H9 (cell line): Measurements from ENCODE around the gene VASP. TPM values are rescaled to one million over a fixed set of nuclear protein-coding genes. Genes with fewer than 3 reads are reported as not detected.

Experiments
- DNase-seq: peaks from one replicate; pipeline ENCODE4 v3.0.0-alpha.2; 2017
- H2AFZ ChIP-seq: one replicate; pipeline ENCODE4 v1.6.1; 2013; ENCODE audit warnings: mild to moderate bottlenecking, low read length, control low read depth, moderate library complexity
- H2AK5ac ChIP-seq: 2 replicates; pipeline ENCODE4 v1.6.1; 2013; ENCODE audit warnings: low read length, control low read depth, mixed read lengths; ENCODE audit not compliant: insufficient read length
- H2BK120ac ChIP-seq: one replicate; pipeline ENCODE4 v1.6.1; 2013; ENCODE audit warnings: low read depth, mild to moderate bottlenecking, low read length, control low read depth, inconsistent platforms; ENCODE audit not compliant: poor library complexity, severe bottlenecking
- H2BK12ac ChIP-seq: 2 replicates; pipeline ENCODE4 v1.6.1; 2013; ENCODE audit warnings: low read length, control low read depth, mixed read lengths, low read depth; ENCODE audit not compliant: insufficient read length
- H2BK15ac ChIP-seq: 2 replicates; pipeline ENCODE4 v1.6.1; 2013; ENCODE audit warnings: low read depth, low read length, control low read depth
- H2BK20ac ChIP-seq: one replicate; pipeline ENCODE4 v1.6.1; 2013; ENCODE audit warnings: low read depth, mild to moderate bottlenecking, low read length, control low read depth, inconsistent platforms; ENCODE audit not compliant: poor library complexity, severe bottlenecking
- H2BK5ac ChIP-seq: 2 replicates; pipeline ENCODE4 v1.6.1; 2013; ENCODE audit warnings: low read length, control low read depth, mixed read lengths; ENCODE audit not compliant: insufficient read length
- H3K14ac ChIP-seq: 2 replicates; pipeline ENCODE4 v1.6.1; 2013; ENCODE audit warnings: low read length, control low read depth; ENCODE audit not compliant: insufficient read depth
- H3K18ac ChIP-seq: 2 replicates; pipeline ENCODE4 v1.6.1; 2013; ENCODE audit warnings: low read depth, mild to moderate bottlenecking, mixed read lengths, low read length, control low read depth; ENCODE audit not compliant: insufficient read length
- H3K23ac ChIP-seq: 2 replicates; pipeline ENCODE4 v1.6.1; 2013; ENCODE audit warnings: low read length, control low read depth, mixed read lengths, low read depth; ENCODE audit not compliant: insufficient read length
- H3K23me2 ChIP-seq: 2 replicates; pipeline ENCODE4 v1.6.1; 2013; ENCODE audit warnings: low read depth, mild to moderate bottlenecking, mixed read lengths, low read length, control low read depth; ENCODE audit not compliant: insufficient read length, poor library complexity, severe bottlenecking
- H3K27ac ChIP-seq: 2 replicates; pipeline ENCODE4 v1.5.1; 2013; ENCODE audit warnings: low read length, control low read depth, mixed read lengths, low read depth; ENCODE audit not compliant: insufficient read length
- H3K27me3 ChIP-seq: 2 replicates; pipeline ENCODE4 v1.6.1; 2013; ENCODE audit warnings: low read length, control low read depth, inconsistent platforms; ENCODE audit not compliant: insufficient read depth
- H3K4ac ChIP-seq: 2 replicates; pipeline ENCODE4 v1.6.1; 2013; ENCODE audit warnings: low read depth, mild to moderate bottlenecking, control low read depth, inconsistent platforms, low read length, moderate library complexity
- H3K4me1 ChIP-seq: 2 replicates; pipeline ENCODE4 v1.6.1; 2013; ENCODE audit warnings: low read length, control low read depth, inconsistent platforms; ENCODE audit not compliant: insufficient read depth
- H3K4me2 ChIP-seq: 2 replicates; pipeline ENCODE4 v1.6.1; 2013; ENCODE audit warnings: low read length, control low read depth, mixed read lengths; ENCODE audit not compliant: insufficient read length, insufficient read depth
- H3K56ac ChIP-seq: 2 replicates; pipeline ENCODE4 v1.6.1; 2013; ENCODE audit warnings: low read depth, mild to moderate bottlenecking, mixed read lengths, low read length, control low read depth; ENCODE audit not compliant: insufficient read length
- H3K79me1 ChIP-seq: 2 replicates; pipeline ENCODE4 v1.6.1; 2013; ENCODE audit warnings: low read depth, mild to moderate bottlenecking, moderate library complexity, low read length, control low read depth, inconsistent platforms; ENCODE audit not compliant: insufficient read depth, poor library complexity, severe bottlenecking
- H3K79me2 ChIP-seq: 2 replicates; pipeline ENCODE4 v1.6.1; 2013; ENCODE audit warnings: low read length, control low read depth, inconsistent platforms; ENCODE audit not compliant: insufficient read depth
- H3K9ac ChIP-seq: 2 replicates; pipeline ENCODE4 v1.6.1; 2013; ENCODE audit warnings: low read length, control low read depth, mixed read lengths; ENCODE audit not compliant: insufficient read length; ENCODE audit errors: extremely low read depth
- H3K9me3 ChIP-seq: one replicate; pipeline ENCODE4 v1.6.1; 2013; ENCODE audit warnings: low read depth, low read length, inconsistent platforms; ENCODE audit not compliant: control insufficient read depth
- H3T11ph ChIP-seq: one replicate; pipeline ENCODE4 v1.6.1; 2013; ENCODE audit warnings: mild to moderate bottlenecking, low read length, control low read depth, inconsistent platforms
- H4K20me1 ChIP-seq: one replicate; pipeline ENCODE4 v1.6.1; 2013; ENCODE audit not compliant: control insufficient read depth, insufficient read length, insufficient read depth
- H4K5ac ChIP-seq: 2 replicates; pipeline ENCODE4 v1.6.1; 2013; ENCODE audit warnings: low read depth, mild to moderate bottlenecking, mixed read lengths, low read length, control low read depth; ENCODE audit not compliant: insufficient read length
- H4K8ac ChIP-seq: replicated peaks from 2 replicates; pipeline ENCODE4 v1.6.1; 2013; ENCODE audit warnings: low read length, control low read depth, mixed read lengths, low read depth; ENCODE audit not compliant: insufficient read length
- H4K91ac ChIP-seq: 2 replicates; pipeline ENCODE4 v1.6.1; 2013; ENCODE audit warnings: low read depth, mild to moderate bottlenecking, moderate library complexity, mixed read lengths, low read length, control low read depth; ENCODE audit not compliant: insufficient read length
- H3K27ac Mint-ChIP-seq, 3 experiments: 2 replicates in 2 of 3; 3 replicates in 1 of 3; pipeline ENCODE4 v1.8.0; 2020 to 2021; ENCODE audit warnings: mixed read lengths in 3 of 3, mild to moderate bottlenecking in 1 of 3, moderate library complexity in 1 of 3
- H3K27me3 Mint-ChIP-seq: 2 replicates; pipeline ENCODE4 v1.8.0; 2021; ENCODE audit warnings: low read depth, mild to moderate bottlenecking, moderate library complexity, mixed read lengths
- H3K36me3 Mint-ChIP-seq, 3 experiments: 2 replicates in 2 of 3; 3 replicates in 1 of 3; pipeline ENCODE4 v1.8.0; 2020 to 2021; ENCODE audit warnings: low read depth in 3 of 3, mixed read lengths in 3 of 3; ENCODE audit not compliant: insufficient read depth in 1 of 3
- H3K4me1 Mint-ChIP-seq, 2 experiments: 2 replicates each; pipeline ENCODE4 v1.8.0; 2020; ENCODE audit warnings: mixed read lengths in 2 of 2
- H3K4me3 Mint-ChIP-seq, 2 experiments: 2 replicates in 1 of 2; 3 replicates in 1 of 2; pipeline ENCODE4 v1.8.0; 2020 to 2021; ENCODE audit warnings: mild to moderate bottlenecking in 2 of 2, mixed read lengths in 2 of 2, moderate library complexity in 1 of 2
- H3K9me3 Mint-ChIP-seq, 2 experiments: 2 replicates in 1 of 2; 3 replicates in 1 of 2; pipeline ENCODE4 v1.8.0; 2020; ENCODE audit warnings: mild to moderate bottlenecking in 2 of 2, mixed read lengths in 2 of 2, moderate library complexity in 1 of 2
- WGBS: extraction: QIAGEN DNeasy Blood & Tissue Kit; methylation state at CpG from one replicate; pipeline ENCODE4 v1.1.7; 2013; ENCODE audit warnings: missing lambda C conversion rate, low lambda C conversion rate, mixed read lengths; ENCODE audit not compliant: insufficient read length; ENCODE audit errors: extremely low coverage; 5-methylcytosine and 5-hydroxymethylcytosine counted together
- total RNA-seq: library from RNA; stranded (reverse); gene quantifications from 2 replicates; pipeline ENCODE4 v1.2.1, GENCODE V29; 2021
- TF ChIP-seq, protein P1 (sequence below): fragments of 200-600 bp; sonication (generic); conservative IDR thresholded peaks from 3 replicates; pipeline ENCODE4 v1.8.0; 2021; ENCODE audit warnings: antibody characterized with exemption, mild to moderate bottlenecking

VASP gene
- total RNA-seq, 1 experiment from 2014 or later: 157 TPM

- TF ChIP-seq, protein P1, sequence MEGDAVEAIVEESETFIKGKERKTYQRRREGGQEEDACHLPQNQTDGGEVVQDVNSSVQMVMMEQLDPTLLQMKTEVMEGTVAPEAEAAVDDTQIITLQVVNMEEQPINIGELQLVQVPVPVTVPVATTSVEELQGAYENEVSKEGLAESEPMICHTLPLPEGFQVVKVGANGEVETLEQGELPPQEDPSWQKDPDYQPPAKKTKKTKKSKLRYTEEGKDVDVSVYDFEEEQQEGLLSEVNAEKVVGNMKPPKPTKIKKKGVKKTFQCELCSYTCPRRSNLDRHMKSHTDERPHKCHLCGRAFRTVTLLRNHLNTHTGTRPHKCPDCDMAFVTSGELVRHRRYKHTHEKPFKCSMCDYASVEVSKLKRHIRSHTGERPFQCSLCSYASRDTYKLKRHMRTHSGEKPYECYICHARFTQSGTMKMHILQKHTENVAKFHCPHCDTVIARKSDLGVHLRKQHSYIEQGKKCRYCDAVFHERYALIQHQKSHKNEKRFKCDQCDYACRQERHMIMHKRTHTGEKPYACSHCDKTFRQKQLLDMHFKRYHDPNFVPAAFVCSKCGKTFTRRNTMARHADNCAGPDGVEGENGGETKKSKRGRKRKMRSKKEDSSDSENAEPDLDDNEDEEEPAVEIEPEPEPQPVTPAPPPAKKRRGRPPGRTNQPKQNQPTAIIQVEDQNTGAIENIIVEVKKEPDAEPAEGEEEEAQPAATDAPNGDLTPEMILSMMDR: no peak
- WGBS: no CpG with 5 or more reads among the region's 39 CpGs
- peaks cover 21% of the 10 kb centered on the region for H3K27me3 Mint-ChIP-seq
- no peak overlapping the region for H3K56ac ChIP-seq
- H3K79me2 ChIP-seq: no peaks in the 10 kb centered on the region
- no peak overlapping the region for H2BK20ac ChIP-seq
- no peak overlapping the region for H3K18ac ChIP-seq
- H3K9me3 Mint-ChIP-seq: no peaks in the 10 kb centered on the region; a peak in 2 of 5 replicates
- H2AFZ ChIP-seq: no peak overlapping the region
- no peak overlapping the region for H2BK15ac ChIP-seq
- H3K4me2 ChIP-seq: no peak overlapping the region
- no peaks in the 10 kb centered on the region for H3K79me1 ChIP-seq
- no peaks in the 10 kb centered on the region for H3K4me1 ChIP-seq
- no peaks in the 10 kb centered on the region for H4K20me1 ChIP-seq
- H3K23ac ChIP-seq: no peak overlapping the region
- peaks cover 2 to 14% (median 10%) of the 10 kb centered on the region in 3 experiments for H3K36me3 Mint-ChIP-seq
- peak overlapping the region in 1 of 2 experiments; percentile 66; a peak in 2 of 5 replicates for H3K4me3 Mint-ChIP-seq
- no peaks in the 10 kb centered on the region for H3K9me3 ChIP-seq
- no peak overlapping the region for H2AK5ac ChIP-seq
- no peak overlapping the region for H2BK5ac ChIP-seq
- no peaks in the 10 kb centered on the region; the same call in 1 of the 2 replicates for H3K27me3 ChIP-seq
- peaks cover 26 to 37% of the 10 kb centered on the region in 2 experiments for H3K4me1 Mint-ChIP-seq
- no peak overlapping the region for H3K4ac ChIP-seq
- DNase-seq: no peak
- no peak overlapping the region for H3K9ac ChIP-seq
- H2BK120ac ChIP-seq: no peak overlapping the region
- H2BK12ac ChIP-seq: no peak overlapping the region
- no peak overlapping the region for H4K5ac ChIP-seq
- peaks cover 22% of the 10 kb centered on the region for H3K23me2 ChIP-seq
- H3K27ac Mint-ChIP-seq: no peak overlapping the region
- H3K27ac ChIP-seq: no peak overlapping the region
- no peak overlapping the region for H3K14ac ChIP-seq
- H4K8ac ChIP-seq: no peak overlapping the region
- H4K91ac ChIP-seq: no peak overlapping the region
- H3T11ph ChIP-seq: no peak overlapping the region
Observed at GRCh38 chr19:45494261-45494916, 12.9 kb upstream of the VASP start.
